GM21619 (cell line): Measurements from ENCODE around the gene VTI1A.
"Not testable (repeated sequence)": the region's sequence is repeated elsewhere in the genome, so short reads cannot be mapped to it uniquely, and the experiment has no call there.

Experiments
- ATAC-seq: cut with Tn5 transposase; IDR thresholded peaks from one replicate; pipeline ENCODE4 v1.9.1; 2021; ENCODE audit not compliant: unreplicated experiment

Gene VTI1A

GRCh38 chr10:112585126-112585525, 138.1 kb downstream of the VTI1A start:
- ATAC-seq = no peak

GRCh38 chr10:112585960-112586359, 138.9 kb downstream of the VTI1A start:
- ATAC-seq = no peak

- no peak for ATAC-seq
Observed at GRCh38 chr10:112587729-112588128, 140.7 kb downstream of the VTI1A start.

- ATAC-seq = no peak
Observed at GRCh38 chr10:112588225-112588990, 141.4 kb downstream of the VTI1A start.

GRCh38 chr10:112589081-112589480, 142.1 kb downstream of the VTI1A start:
- no peak for ATAC-seq

GRCh38 chr10:112590786-112591185, 143.8 kb downstream of the VTI1A start:
- not testable (repeated sequence) for ATAC-seq

GRCh38 chr10:112593023-112593422, 146.0 kb downstream of the VTI1A start:
- ATAC-seq = no peak

- ATAC-seq = no peak
Observed at GRCh38 chr10:112601214-112602090, 154.4 kb downstream of the VTI1A start.

- ATAC-seq = no peak
Observed at GRCh38 chr10:112603062-112603461, 156.0 kb downstream of the VTI1A start.

- ATAC-seq = no peak
Observed at GRCh38 chr10:112605063-112605462, 158.0 kb downstream of the VTI1A start.

GRCh38 chr10:112607506-112607905, 160.5 kb downstream of the VTI1A start:
- no peak for ATAC-seq

- no peak for ATAC-seq
Observed at GRCh38 chr10:112613620-112614019, 166.6 kb downstream of the VTI1A start.

GRCh38 chr10:112614072-112614471, 167.1 kb downstream of the VTI1A start:
- no peak for ATAC-seq

GRCh38 chr10:112614586-112614985, 167.6 kb downstream of the VTI1A start:
- ATAC-seq = no peak

- ATAC-seq = no peak
Observed at GRCh38 chr10:112615269-112615668, 168.3 kb downstream of the VTI1A start.

GRCh38 chr10:112616647-112617046, 169.6 kb downstream of the VTI1A start:
- ATAC-seq = no peak

GRCh38 chr10:112618814-112619213, 171.8 kb downstream of the VTI1A start:
- no peak for ATAC-seq

- no peak for ATAC-seq
Observed at GRCh38 chr10:112619556-112619955, 172.5 kb downstream of the VTI1A start.

- ATAC-seq = no peak
Observed at GRCh38 chr10:112622786-112623185, 175.8 kb downstream of the VTI1A start.

GRCh38 chr10:112624546-112625048, 177.6 kb downstream of the VTI1A start:
- ATAC-seq = no peak

- no peak for ATAC-seq
Observed at GRCh38 chr10:112628951-112629609, 182.1 kb downstream of the VTI1A start.
